GM21515 (cell line): ENCODE measurements around the gene ELMOD1.

Experiments
- ATAC-seq: cut with Tn5 transposase; IDR thresholded peaks from one replicate; pipeline ENCODE4 v1.9.1; 2021; ENCODE audit not compliant: unreplicated experiment

ELMOD1 gene

GRCh38 chr11:107683061-107683460, 92.1 kb downstream of the ELMOD1 start:
- ATAC-seq, result no peak

DNA sequence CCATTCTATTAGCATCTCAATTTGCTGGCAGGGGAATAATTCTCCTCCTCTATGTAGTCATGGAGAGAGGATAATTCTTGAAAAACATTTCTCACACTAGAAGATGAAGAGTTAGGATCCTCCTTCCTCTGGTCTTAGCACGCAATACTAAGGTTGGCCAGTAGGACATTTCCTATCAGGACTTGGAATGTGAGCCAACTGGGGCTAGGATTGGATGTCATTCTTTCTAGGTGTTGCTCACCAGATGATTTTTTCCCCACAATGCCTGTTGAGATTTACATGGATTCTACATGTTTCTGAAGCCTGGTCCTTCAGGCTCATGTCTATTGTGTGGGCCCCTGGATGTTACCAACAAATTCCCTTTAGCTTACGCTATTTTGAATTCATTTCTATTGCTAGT, 92.9 kb downstream of the ELMOD1 start:
- no peak for ATAC-seq

GRCh38 chr11:107688322-107688918, 97.5 kb downstream of the ELMOD1 start:
- no peak for ATAC-seq

DNA sequence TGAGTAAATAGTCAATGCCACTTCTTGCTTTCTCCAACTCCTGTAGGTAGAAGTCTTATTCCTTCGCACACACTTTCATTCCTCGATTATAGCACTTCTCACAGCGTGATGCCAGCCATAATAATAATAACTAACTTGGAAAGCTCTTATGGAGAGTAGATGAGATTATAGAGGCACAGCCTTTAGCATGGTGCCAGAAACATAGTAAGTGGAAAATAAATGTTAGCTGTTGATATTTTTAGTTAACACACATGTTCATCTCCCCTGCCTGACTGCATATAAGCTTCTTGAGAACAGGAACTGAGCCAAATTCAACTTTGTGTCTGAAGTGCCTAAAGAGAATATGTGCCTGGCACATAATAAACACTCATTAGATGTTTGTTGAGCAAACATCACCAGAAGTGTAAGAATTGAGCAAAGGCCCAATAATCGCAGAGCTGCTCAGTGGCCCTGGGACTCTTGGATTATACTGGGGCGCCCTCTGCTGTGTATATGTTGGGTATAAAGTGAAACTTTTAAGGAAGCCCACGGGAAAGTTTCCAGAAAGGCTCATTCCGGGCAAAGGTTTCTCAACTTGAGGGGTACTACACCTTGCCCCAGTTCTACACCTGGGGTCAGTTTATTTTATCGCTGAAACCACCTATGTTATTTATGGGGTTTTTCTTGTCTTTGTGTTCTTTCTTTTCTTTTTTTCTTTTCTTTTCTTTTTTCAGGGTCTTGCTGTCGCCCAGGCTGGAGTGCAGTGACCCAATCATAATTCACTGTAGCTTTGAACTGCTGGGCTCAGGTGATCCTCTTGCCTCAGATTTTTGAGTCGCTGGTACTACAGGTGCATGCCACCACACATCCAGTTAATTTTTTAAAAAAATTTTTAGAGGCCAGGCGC, 98.6 kb downstream of the ELMOD1 start:
- peak; percentile 64 for ATAC-seq

DNA sequence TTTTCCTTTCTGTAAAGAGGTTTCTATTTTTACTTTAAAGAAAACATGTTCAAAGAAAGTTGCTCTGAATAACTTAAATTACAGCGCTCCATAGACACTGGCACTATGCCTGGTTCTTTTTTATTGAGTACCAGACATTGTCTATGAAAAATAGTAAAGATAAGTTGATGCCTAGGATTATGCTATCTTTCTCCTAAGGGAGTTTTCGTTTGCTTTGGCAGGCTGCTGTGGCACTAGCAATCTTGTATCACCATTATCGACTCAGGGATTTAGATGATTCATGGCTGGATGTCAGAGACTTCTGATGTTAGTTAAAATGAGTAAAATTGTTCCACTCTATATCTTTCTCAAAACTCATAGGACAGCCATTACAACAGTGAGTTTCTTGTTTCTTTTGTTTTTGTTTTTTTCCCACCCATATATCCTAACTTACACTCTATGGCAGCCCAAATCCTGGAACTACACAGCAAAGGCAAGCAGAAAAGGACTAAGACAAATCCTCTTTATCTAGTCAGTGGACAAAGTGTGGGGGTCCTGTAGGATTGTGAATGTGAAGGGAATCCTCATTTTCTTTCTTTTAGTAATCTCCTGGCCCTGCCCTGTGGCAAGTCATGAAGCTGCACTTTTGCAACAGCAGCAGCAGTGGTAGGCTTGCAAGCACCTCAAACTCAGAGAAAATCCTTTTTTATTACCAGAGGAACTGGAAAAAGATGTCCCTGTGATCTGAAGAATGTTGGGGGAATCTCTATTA, 100.2 kb downstream of the ELMOD1 start:
- ATAC-seq, result no peak

- ATAC-seq, result no peak
Measured at GRCh38 chr11:107695446-107695845, 104.5 kb downstream of the ELMOD1 start.

- no peak for ATAC-seq
Measured at GRCh38 chr11:107696140-107696539, 105.2 kb downstream of the ELMOD1 start.

- ATAC-seq, result no peak
Measured at GRCh38 chr11:107697291-107697690, 106.3 kb downstream of the ELMOD1 start.

DNA sequence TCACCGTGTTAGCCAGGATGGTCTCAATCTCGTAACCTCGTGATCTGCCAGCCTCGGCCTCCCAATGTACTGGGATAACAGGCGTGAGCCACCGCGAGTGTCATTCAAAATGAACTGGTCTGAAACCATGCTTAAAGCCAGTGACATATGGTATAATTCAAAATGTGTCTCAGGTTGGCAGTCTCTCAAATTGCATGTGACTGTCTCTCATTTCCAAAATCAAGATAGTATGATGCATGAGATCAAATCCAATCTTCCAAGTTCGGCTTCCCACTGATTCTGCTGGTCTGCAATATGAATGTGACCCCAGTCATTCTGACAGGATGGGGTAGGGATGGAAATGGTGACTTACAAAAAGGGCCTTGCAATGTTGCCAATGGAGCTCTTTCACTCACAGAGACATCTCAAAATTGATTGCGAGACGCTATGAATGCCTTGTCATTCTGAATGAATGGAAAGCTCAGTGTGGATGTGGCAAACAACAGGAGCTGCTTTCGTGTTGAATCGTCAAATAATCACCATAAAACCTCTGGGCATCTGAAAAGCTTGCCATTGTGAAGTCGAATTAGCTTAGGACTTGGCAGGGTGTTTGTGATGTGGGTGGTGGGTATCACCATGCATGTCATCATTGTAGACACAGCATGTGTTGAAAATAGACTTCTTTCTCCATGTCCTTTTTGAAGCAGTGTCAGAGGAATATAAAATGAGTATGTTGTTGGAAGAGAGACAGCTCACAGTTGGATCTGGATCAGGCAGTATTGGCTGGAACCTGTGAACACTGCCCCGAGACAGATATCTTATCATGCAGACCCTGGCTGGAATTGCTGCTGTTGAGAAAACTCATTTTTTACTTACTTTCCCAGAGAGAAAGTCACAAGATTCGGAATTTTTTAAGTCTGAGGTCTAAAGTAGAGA, 108.7 kb downstream of the ELMOD1 start:
- ATAC-seq, result no peak

DNA sequence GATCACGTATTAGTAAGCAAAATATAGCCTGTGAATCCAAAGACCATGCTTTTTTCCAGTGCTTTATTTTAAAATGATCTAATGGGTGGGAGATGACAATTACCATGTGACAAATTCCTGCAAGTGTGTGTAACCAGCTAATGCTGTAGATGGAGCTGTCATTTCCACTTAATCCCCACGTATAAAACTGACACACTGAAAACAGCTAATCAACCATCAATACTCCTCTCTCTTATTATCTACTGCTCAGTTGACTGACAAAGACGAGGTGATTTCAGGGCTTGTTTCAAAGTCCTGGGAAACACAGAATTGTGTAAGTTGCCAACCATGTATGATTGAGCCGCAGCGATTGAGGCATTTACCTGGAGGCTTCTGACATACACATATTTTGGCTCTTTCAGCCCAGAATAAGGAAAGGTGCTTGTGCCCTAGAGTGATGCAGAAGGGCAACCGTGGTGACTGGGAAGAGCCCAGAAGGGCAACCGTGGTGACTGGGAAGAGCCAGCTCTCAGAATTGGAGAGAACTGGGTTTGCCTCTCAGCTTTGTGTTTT, 111.2 kb downstream of the ELMOD1 start:
- no peak for ATAC-seq

DNA sequence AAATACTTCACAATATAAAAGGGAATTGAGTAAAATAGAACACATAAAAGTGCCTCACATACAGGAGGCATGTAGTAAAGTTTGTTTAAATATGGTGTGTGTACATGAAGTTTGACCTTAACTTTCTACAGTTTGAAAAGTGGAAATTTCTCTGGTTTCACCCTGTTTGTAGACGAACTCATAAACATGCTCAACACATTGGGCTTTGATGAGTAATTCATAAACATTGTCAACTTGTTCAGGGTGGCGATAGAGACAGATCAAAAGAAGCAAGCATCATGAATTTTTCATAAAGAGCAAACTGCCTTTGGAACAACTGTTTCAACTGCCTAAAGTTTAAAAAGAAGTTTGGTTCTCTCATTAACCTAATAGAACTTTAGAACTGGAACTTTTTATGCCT, 111.8 kb downstream of the ELMOD1 start:
- ATAC-seq, result no peak

DNA sequence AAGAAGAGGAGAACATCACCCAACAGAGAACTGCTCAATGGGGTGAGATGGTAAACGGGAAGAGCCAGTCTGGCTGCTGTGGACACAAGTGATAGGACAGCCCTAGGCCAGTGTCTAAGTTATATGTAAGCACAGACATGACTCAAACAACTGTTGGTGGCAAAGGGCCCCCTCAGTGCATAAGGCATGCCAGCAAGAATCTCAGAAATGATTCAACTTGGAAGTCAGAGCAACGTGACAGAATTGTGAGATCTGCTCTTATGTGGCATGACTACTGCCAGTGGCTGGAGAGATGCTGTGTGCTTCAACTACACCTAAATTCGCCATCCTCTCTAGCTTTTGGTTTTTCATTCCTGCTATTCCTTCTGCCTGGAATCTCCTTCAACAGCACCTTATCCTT, 113.5 kb downstream of the ELMOD1 start:
- no peak for ATAC-seq

GRCh38 chr11:107705027-107705426, 114.1 kb downstream of the ELMOD1 start:
- ATAC-seq, result no peak

- ATAC-seq, result no peak
Measured at GRCh38 chr11:107706531-107706930, 115.6 kb downstream of the ELMOD1 start.

DNA sequence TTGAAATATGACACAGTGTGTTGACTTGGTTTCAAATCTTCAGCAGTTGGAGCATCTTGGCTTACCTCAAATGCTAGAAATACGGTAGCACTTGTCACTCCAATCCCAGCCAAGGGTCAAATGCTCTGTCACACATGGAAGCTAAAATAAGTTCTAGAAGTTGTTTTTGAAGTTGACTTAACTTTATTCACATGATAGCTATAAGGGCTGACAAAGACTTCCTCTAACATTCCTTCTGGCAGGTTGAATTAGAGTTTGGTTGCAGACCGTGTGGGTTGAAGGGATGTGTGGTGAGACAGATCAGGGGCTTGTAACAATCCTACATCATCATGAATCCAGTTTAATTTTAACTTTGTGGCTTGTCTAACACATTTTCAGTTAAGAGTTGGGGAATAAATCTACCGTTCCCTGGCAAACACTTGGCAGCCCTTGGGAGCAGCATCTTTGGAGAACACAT, 116.3 kb downstream of the ELMOD1 start:
- ATAC-seq, result no peak

DNA sequence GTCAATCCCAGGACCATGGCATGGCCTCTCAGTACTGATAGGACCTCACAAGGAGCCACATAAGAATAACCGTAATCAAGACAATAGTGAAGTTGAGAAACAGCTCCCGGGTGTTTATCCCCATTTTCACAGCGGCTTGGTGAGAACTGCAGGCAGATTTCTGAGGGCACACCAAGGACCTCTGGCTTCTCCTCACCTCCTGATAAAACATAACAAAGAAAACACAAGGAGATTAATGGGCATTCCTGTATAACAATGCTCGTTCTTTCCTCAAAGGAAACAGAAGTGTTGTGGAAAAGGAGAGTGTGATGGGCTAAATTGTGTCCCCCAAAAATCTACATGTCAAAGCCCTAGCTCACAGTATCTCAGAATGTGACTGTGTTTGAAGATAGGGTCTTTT, 116.9 kb downstream of the ELMOD1 start:
- no peak for ATAC-seq

- no peak for ATAC-seq
Measured at GRCh38 chr11:107708792-107709191, 117.8 kb downstream of the ELMOD1 start.

- no peak for ATAC-seq
Measured at GRCh38 chr11:107710301-107710700, 119.4 kb downstream of the ELMOD1 start.

DNA sequence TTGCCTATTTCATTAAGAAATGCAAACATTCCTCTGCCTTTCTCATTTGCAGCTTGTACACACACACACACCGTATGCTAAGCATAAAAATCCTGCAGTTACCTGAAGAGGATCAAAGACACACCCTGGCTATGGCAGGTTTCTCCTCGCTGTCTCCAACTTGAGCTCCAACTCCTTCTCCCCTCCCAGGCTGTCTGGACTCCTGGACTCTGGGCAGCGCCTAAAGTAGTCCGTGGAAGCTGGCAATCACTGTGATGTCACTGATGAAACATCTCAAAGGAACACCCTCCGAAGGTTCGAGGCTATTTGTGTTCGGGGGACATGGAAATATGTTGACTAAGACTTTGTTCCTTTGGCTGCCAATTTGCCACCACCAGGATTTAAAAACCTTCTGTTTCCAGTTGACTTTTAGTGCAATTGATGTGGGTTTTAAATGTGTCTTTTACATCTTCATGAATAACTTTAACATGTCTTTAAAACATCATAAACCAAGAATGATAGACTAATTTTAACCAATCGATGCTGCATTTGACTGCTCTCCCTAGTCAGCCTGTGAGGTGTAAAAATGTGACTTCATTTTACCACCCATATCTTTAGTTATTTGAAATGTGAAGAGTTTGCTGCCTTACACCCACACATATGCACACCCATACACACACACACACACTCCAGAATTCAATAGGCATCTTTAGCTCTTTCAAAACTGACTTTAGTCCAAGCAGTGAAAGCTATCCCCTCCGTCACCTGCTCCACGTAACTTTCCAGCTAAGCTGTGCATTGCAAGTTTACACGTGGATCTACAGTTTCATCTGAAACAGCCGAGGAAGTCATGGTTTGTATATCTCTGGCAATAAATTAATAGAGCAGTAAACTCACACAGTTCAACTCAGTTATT, 121.2 kb downstream of the ELMOD1 start, which contains the start of gene SLN:
TSS of gene SLN (minus strand) at position 196 of the 895 bp plus-strand sequence.
- ATAC-seq, result no peak
